ENCODE data around the gene RASD1. TPM values are rescaled to one million over a fixed set of nuclear protein-coding genes. Genes with fewer than 3 reads are reported as not detected.

The RASD1 gene
- total RNA-seq, 1 experiment from 2014 or later, result 5.7 TPM

DNA sequence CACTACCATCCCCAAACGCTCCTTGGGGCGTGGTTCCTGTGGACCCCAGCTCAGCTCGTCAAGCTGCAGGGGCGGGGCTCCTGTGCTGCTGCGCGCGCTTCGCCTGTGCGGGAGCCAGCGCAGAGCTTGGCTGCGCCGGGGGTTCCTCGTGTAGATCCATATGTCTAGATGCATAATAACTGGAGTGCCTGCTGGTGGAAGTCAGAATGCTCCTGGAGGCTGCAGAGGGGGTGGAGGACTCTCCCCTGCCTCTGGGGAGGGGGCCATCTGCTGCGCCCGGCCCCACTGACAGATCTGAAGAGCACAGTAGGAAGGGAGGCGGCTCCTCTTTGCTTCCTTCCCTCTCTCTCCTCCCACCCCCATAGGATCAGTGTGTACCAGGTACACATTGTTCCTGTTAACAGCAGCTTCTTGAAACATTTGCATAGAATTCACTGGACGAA is 4.6 kb downstream of the RASD1 start:
- H3K4me2 ChIP-seq (ENCODE audit: insufficient read depth, insufficient read length, low read length), result no peak overlapping the region
- no peaks in the 10 kb centered on the region for H3K79me1 ChIP-seq (ENCODE audit: insufficient read depth, low read depth, low read length, poor library complexity, severe bottlenecking)
- no peak overlapping the region for H2BK20ac ChIP-seq (ENCODE audit: low read depth, low read length, poor library complexity, severe bottlenecking)
- no peak overlapping the region for H2AK5ac ChIP-seq (ENCODE audit: insufficient read length, low read length)
- H3K56ac ChIP-seq (ENCODE audit: insufficient read length, low read depth, low read length), result no peak overlapping the region
- no peak overlapping the region for H2BK120ac ChIP-seq (ENCODE audit: low read depth, low read length, poor library complexity, severe bottlenecking)
- H3K79me2 ChIP-seq (ENCODE audit: insufficient read depth, low read length), result no peaks in the 10 kb centered on the region
- H3T11ph ChIP-seq (ENCODE audit: low read length), result no peak overlapping the region
- no peak overlapping the region for H3K18ac ChIP-seq (ENCODE audit: insufficient read length, low read depth, low read length)
- H3K14ac ChIP-seq (ENCODE audit: insufficient read depth, low read length), result no peak overlapping the region
- no CpG with 5 or more reads among the region's 17 CpGs for WGBS (ENCODE audit: extremely low coverage, insufficient read length, low lambda C conversion rate)
- no peaks in the 10 kb centered on the region for H4K20me1 ChIP-seq (ENCODE audit: control insufficient read depth, insufficient read depth, insufficient read length)
- H3K4me1 Mint-ChIP-seq, result peaks cover 27 to 32% of the 10 kb centered on the region in 2 experiments
- H3K27ac ChIP-seq (ENCODE audit: insufficient read length, low read depth, low read length), result no peak overlapping the region
- H3K27me3 Mint-ChIP-seq (ENCODE audit: low read depth), result peaks cover 28% of the 10 kb centered on the region
- no peak overlapping the region for H2BK15ac ChIP-seq (ENCODE audit: low read depth, low read length)
- H3K4ac ChIP-seq (ENCODE audit: low read depth, low read length), result no peak overlapping the region
- no peak overlapping the region for H2BK5ac ChIP-seq (ENCODE audit: insufficient read length, low read length)
- TF ChIP-seq, protein P1, sequence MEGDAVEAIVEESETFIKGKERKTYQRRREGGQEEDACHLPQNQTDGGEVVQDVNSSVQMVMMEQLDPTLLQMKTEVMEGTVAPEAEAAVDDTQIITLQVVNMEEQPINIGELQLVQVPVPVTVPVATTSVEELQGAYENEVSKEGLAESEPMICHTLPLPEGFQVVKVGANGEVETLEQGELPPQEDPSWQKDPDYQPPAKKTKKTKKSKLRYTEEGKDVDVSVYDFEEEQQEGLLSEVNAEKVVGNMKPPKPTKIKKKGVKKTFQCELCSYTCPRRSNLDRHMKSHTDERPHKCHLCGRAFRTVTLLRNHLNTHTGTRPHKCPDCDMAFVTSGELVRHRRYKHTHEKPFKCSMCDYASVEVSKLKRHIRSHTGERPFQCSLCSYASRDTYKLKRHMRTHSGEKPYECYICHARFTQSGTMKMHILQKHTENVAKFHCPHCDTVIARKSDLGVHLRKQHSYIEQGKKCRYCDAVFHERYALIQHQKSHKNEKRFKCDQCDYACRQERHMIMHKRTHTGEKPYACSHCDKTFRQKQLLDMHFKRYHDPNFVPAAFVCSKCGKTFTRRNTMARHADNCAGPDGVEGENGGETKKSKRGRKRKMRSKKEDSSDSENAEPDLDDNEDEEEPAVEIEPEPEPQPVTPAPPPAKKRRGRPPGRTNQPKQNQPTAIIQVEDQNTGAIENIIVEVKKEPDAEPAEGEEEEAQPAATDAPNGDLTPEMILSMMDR (conservative IDR thresholded peaks at IDR 0.05), result no peak
- H3K27me3 ChIP-seq (ENCODE audit: insufficient read depth, low read length), result peaks cover 8% of the 10 kb centered on the region; the same call in 1 of the 2 replicates
- no peaks in the 10 kb centered on the region for H3K9me3 Mint-ChIP-seq
- no peak for DNase-seq
- no peak overlapping the region for H4K8ac ChIP-seq (replicated peaks; ENCODE audit: insufficient read length, low read depth, low read length)
- H3K27ac Mint-ChIP-seq, result no peak overlapping the region
- no peak overlapping the region for H3K9ac ChIP-seq (ENCODE audit: extremely low read depth, insufficient read length, low read length)
- no peak overlapping the region for H4K91ac ChIP-seq (ENCODE audit: insufficient read length, low read depth, low read length)
- no peak overlapping the region for H3K23ac ChIP-seq (ENCODE audit: insufficient read length, low read depth, low read length)
- peaks cover 3% of the 10 kb centered on the region; the same call in 1 of the 2 replicates for H3K4me1 ChIP-seq (ENCODE audit: insufficient read depth, low read length)
- peaks cover 16% of the 10 kb centered on the region for H3K23me2 ChIP-seq (ENCODE audit: insufficient read length, low read depth, low read length, poor library complexity, severe bottlenecking)
- no peak overlapping the region for H3K4me3 Mint-ChIP-seq
- no peak overlapping the region for H4K5ac ChIP-seq (ENCODE audit: insufficient read length, low read depth, low read length)
- H2BK12ac ChIP-seq (ENCODE audit: insufficient read length, low read depth, low read length), result no peak overlapping the region
- peaks cover 20 to 49% (median 41%) of the 10 kb centered on the region in 3 experiments; a peak in 6 of 7 replicates for H3K36me3 Mint-ChIP-seq (ENCODE audit: insufficient read depth in 1 of 3, low read depth in 3 of 3)
- no peaks in the 10 kb centered on the region for H3K9me3 ChIP-seq (ENCODE audit: control insufficient read depth, low read depth, low read length)
- H2AFZ ChIP-seq (ENCODE audit: low read length), result no peak overlapping the region
